ENCODE data around the gene EPS15.
A peak's percentile ranks its signal among the peaks of the same experiment; 100 is the strongest.

Gene EPS15

GRCh38 chr1:51385776-51386175, 133.3 kb downstream of the EPS15 start:
- H3K4me1 Mint-ChIP-seq (ENCODE audit: low read depth in 2 of 2): peaks cover 5 to 29% of the 10 kb centered on the region in 2 donors
- H3K27me3 Mint-ChIP-seq: no peaks in the 10 kb centered on the region
- H3K4me3 Mint-ChIP-seq: no peak overlapping the region
- no peak for ATAC-seq (replicated peaks)
- DNase-seq: no peak
- peaks cover 21% of the 10 kb centered on the region for H3K36me3 Mint-ChIP-seq (ENCODE audit: insufficient read depth)
- H3K27ac Mint-ChIP-seq: no peak overlapping the region
- H3K9me3 Mint-ChIP-seq: no peaks in the 10 kb centered on the region

GRCh38 chr1:51381964-51382363, 137.1 kb downstream of the EPS15 start:
- Mint-ChIP-seq H3K9me3 (no peaks in the 10 kb centered on the region), H3K4me1 (ENCODE audit: low read depth in 2 of 2) (peaks cover 5 to 29% of the 10 kb centered on the region in 2 donors)
- no peak for ATAC-seq (replicated peaks)

GRCh38 chr1:51380936-51381335, 138.1 kb downstream of the EPS15 start:
- Mint-ChIP-seq H3K27ac (no peak overlapping the region), H3K36me3 (ENCODE audit: insufficient read depth) (peaks cover 43% of the 10 kb centered on the region), H3K9me3 (no peaks in the 10 kb centered on the region), H3K4me3 (no peak overlapping the region), H3K27me3 (no peaks in the 10 kb centered on the region), H3K4me1 (ENCODE audit: low read depth in 2 of 2) (peaks cover 4 to 25% of the 10 kb centered on the region in 2 donors)
- DNase-seq: no peak
- no peak for ATAC-seq (replicated peaks)

More at GRCh38 chr1:51381964-51382363, 137.1 kb downstream of the EPS15 start:
- peaks cover 39% of the 10 kb centered on the region for H3K36me3 Mint-ChIP-seq (ENCODE audit: insufficient read depth)
- DNase-seq: no peak
- H3K27ac Mint-ChIP-seq: peak overlapping the region in 1 of 2 donors; percentile 27
- H3K4me3 Mint-ChIP-seq: no peak overlapping the region
- H3K27me3 Mint-ChIP-seq: no peaks in the 10 kb centered on the region

GRCh38 chr1:51378871-51379270, 140.2 kb downstream of the EPS15 start:
- Mint-ChIP-seq H3K9me3 (no peaks in the 10 kb centered on the region), H3K4me3 (no peak overlapping the region), H3K27ac (peak overlapping the region; percentile 46 to 49), H3K4me1 (ENCODE audit: low read depth in 2 of 2) (peaks cover 4 to 22% of the 10 kb centered on the region in 2 donors), H3K27me3 (no peaks in the 10 kb centered on the region), H3K36me3 (ENCODE audit: insufficient read depth) (peaks cover 53% of the 10 kb centered on the region)
- no peak for ATAC-seq (replicated peaks)
- no peak for DNase-seq

GRCh38 chr1:51373898-51374297, 145.2 kb downstream of the EPS15 start:
- Mint-ChIP-seq H3K4me3 (no peak overlapping the region), H3K4me1 (ENCODE audit: low read depth in 2 of 2) (peaks cover 0 to 3% of the 10 kb centered on the region in 2 donors), H3K27ac (no peak overlapping the region), H3K27me3 (no peaks in the 10 kb centered on the region), H3K9me3 (no peaks in the 10 kb centered on the region), H3K36me3 (ENCODE audit: insufficient read depth) (peaks cover 57% of the 10 kb centered on the region)
- DNase-seq (no peak), ATAC-seq (replicated peaks) (no peak)

GRCh38 chr1:51372561-51372960, 146.5 kb downstream of the EPS15 start:
- Mint-ChIP-seq H3K9me3 (no peaks in the 10 kb centered on the region), H3K36me3 (ENCODE audit: insufficient read depth) (peaks cover 54% of the 10 kb centered on the region), H3K27me3 (no peaks in the 10 kb centered on the region), H3K4me3 (no peak overlapping the region), H3K4me1 (ENCODE audit: low read depth in 2 of 2) (peaks cover 0 to 3% of the 10 kb centered on the region in 2 donors), H3K27ac (peak overlapping the region in 1 of 2 donors; percentile 64)
- DNase-seq (no peak), ATAC-seq (replicated peaks) (no peak)

GRCh38 chr1:51369171-51369570, 149.9 kb downstream of the EPS15 start:
- Mint-ChIP-seq H3K36me3 (ENCODE audit: insufficient read depth) (peaks cover 63% of the 10 kb centered on the region), H3K4me3 (no peak overlapping the region), H3K27ac (no peak overlapping the region), H3K27me3 (no peaks in the 10 kb centered on the region), H3K9me3 (no peaks in the 10 kb centered on the region), H3K4me1 (ENCODE audit: low read depth in 2 of 2) (no peaks in the 10 kb centered on the region)
- no peak for DNase-seq
- ATAC-seq (replicated peaks): no peak

- Mint-ChIP-seq H3K27me3 (no peaks in the 10 kb centered on the region), H3K36me3 (ENCODE audit: insufficient read depth) (peaks cover 76% of the 10 kb centered on the region), H3K4me3 (no peak overlapping the region), H3K9me3 (no peaks in the 10 kb centered on the region), H3K27ac (peak overlapping the region; percentile 8 to 35), H3K4me1 (ENCODE audit: low read depth in 2 of 2) (no peaks in the 10 kb centered on the region)
- DNase-seq: no peak
- ATAC-seq (replicated peaks): no peak
Measured at GRCh38 chr1:51365774-51366173, 153.3 kb downstream of the EPS15 start.

GRCh38 chr1:51359879-51360278, 159.2 kb downstream of the EPS15 start:
- no peak for ATAC-seq (replicated peaks)
- Mint-ChIP-seq H3K4me3 (no peak overlapping the region), H3K27me3 (no peaks in the 10 kb centered on the region), H3K36me3 (ENCODE audit: insufficient read depth) (peaks cover 99% of the 10 kb centered on the region), H3K4me1 (ENCODE audit: low read depth in 2 of 2) (no peaks in the 10 kb centered on the region), H3K9me3 (no peaks in the 10 kb centered on the region), H3K27ac (no peak overlapping the region)
- DNase-seq: no peak

- DNase-seq: no peak
- H3K4me1 Mint-ChIP-seq (ENCODE audit: low read depth in 2 of 2): no peaks in the 10 kb centered on the region
- no peaks in the 10 kb centered on the region for H3K27me3 Mint-ChIP-seq
- no peak overlapping the region for H3K4me3 Mint-ChIP-seq
- no peak overlapping the region for H3K27ac Mint-ChIP-seq
- no peaks in the 10 kb centered on the region for H3K9me3 Mint-ChIP-seq
- no peak for ATAC-seq (replicated peaks)
- H3K36me3 Mint-ChIP-seq (ENCODE audit: insufficient read depth): peaks cover 78% of the 10 kb centered on the region
Measured at GRCh38 chr1:51355382-51355781, 163.7 kb downstream of the EPS15 start.

GRCh38 chr1:51354416-51354815, 164.7 kb downstream of the EPS15 start:
- Mint-ChIP-seq H3K27me3 (no peaks in the 10 kb centered on the region), H3K9me3 (no peaks in the 10 kb centered on the region)

GRCh38 chr1:51351907-51352306, 167.2 kb downstream of the EPS15 start:
- Mint-ChIP-seq H3K27me3 (no peaks in the 10 kb centered on the region), H3K36me3 (ENCODE audit: insufficient read depth) (peaks cover 43% of the 10 kb centered on the region), H3K4me3 (no peak overlapping the region), H3K4me1 (ENCODE audit: low read depth in 2 of 2) (no peaks in the 10 kb centered on the region), H3K9me3 (no peaks in the 10 kb centered on the region), H3K27ac (peak overlapping the region in 1 of 2 donors; percentile 4)
- no peak for DNase-seq
- ATAC-seq (replicated peaks): no peak

More at GRCh38 chr1:51354416-51354815, 164.7 kb downstream of the EPS15 start:
- Mint-ChIP-seq H3K27ac (no peak overlapping the region), H3K4me3 (no peak overlapping the region), H3K36me3 (ENCODE audit: insufficient read depth) (peaks cover 68% of the 10 kb centered on the region), H3K4me1 (ENCODE audit: low read depth in 2 of 2) (no peaks in the 10 kb centered on the region)
- DNase-seq (no peak), ATAC-seq (replicated peaks) (no peak)

- H3K4me1 Mint-ChIP-seq (ENCODE audit: low read depth in 2 of 2): peaks cover 0 to 2% of the 10 kb centered on the region in 2 donors
- H3K36me3 Mint-ChIP-seq (ENCODE audit: insufficient read depth): peaks cover 22% of the 10 kb centered on the region
- peaks cover 0 to 14% of the 10 kb centered on the region in 2 donors for H3K27me3 Mint-ChIP-seq
- ATAC-seq (replicated peaks) (no peak), DNase-seq (no peak)
- H3K27ac Mint-ChIP-seq: no peak overlapping the region
- H3K4me3 Mint-ChIP-seq: no peak overlapping the region
- H3K9me3 Mint-ChIP-seq: no peaks in the 10 kb centered on the region
Measured at GRCh38 chr1:51349862-51350261, 169.2 kb downstream of the EPS15 start.

GRCh38 chr1:51348147-51348527, 170.9 kb downstream of the EPS15 start:
- DNase-seq (no peak), ATAC-seq (replicated peaks) (no peak)
- Mint-ChIP-seq H3K27me3 (peaks cover 11 to 27% of the 10 kb centered on the region in 2 donors), H3K27ac (peak overlapping the region in 1 of 2 donors; percentile 20), H3K4me3 (no peak overlapping the region), H3K36me3 (ENCODE audit: insufficient read depth) (peaks cover 5% of the 10 kb centered on the region), H3K4me1 (ENCODE audit: low read depth in 2 of 2) (peaks cover 4 to 5% of the 10 kb centered on the region in 2 donors), H3K9me3 (no peaks in the 10 kb centered on the region)
